ENCODE data around the gene ENPEP. TPM values are rescaled to one million over a fixed set of nuclear protein-coding genes. Genes with fewer than 3 reads are reported as not detected.

ENPEP gene
- total RNA-seq, 1 donor from 2014 or later = not detected

GRCh38 chr4:110602061-110602460, 126.1 kb downstream of the ENPEP start:
- Histone ChIP-seq H3K36me3 (ENCODE audit: control insufficient read depth, insufficient read depth, low read length) (no peaks in the 10 kb centered on the region), H3K27me3 (ENCODE audit: control insufficient read depth, insufficient read depth, low read length) (no peaks in the 10 kb centered on the region), H3K4me3 (ENCODE audit: low read depth, low read length) (no peak overlapping the region)
- TF ChIP-seq CTCF (IDR thresholded peaks at IDR 0.05; ENCODE audit: insufficient read depth, low read length, severe bottlenecking) = no peak
- FAIRE-seq (no peak), DNase-seq (ENCODE audit: low read depth) (no peak)

GRCh38 chr4:110605077-110605476, 129.1 kb downstream of the ENPEP start:
- Histone ChIP-seq H3K27me3 (ENCODE audit: control insufficient read depth, insufficient read depth, low read length) (peaks cover 4% of the 10 kb centered on the region), H3K4me3 (ENCODE audit: low read depth, low read length) (no peak overlapping the region), H3K36me3 (ENCODE audit: control insufficient read depth, insufficient read depth, low read length) (no peaks in the 10 kb centered on the region)
- no peak for FAIRE-seq
- DNase-seq (ENCODE audit: low read depth) = no peak
- TF ChIP-seq CTCF (IDR thresholded peaks at IDR 0.05; ENCODE audit: insufficient read depth, low read length, severe bottlenecking) = no peak

GRCh38 chr4:110609044-110609750, 133.2 kb downstream of the ENPEP start:
- DNase-seq (ENCODE audit: low read depth) = no peak

GRCh38 chr4:110610620-110610939, 134.6 kb downstream of the ENPEP start:
- peaks cover 44% of the 10 kb centered on the region for H3K27me3 ChIP-seq (ENCODE audit: control insufficient read depth, insufficient read depth, low read length)
- no peak for DNase-seq (ENCODE audit: low read depth)
- FAIRE-seq = no peak
- no peak overlapping the region for H3K4me3 ChIP-seq (ENCODE audit: low read depth, low read length)
- no peaks in the 10 kb centered on the region for H3K36me3 ChIP-seq (ENCODE audit: control insufficient read depth, insufficient read depth, low read length)
- no peak for TF ChIP-seq CTCF (IDR thresholded peaks at IDR 0.05; ENCODE audit: insufficient read depth, low read length, severe bottlenecking)

More at GRCh38 chr4:110609044-110609750, 133.2 kb downstream of the ENPEP start:
- FAIRE-seq = peak; percentile 47
- Histone ChIP-seq H3K36me3 (ENCODE audit: control insufficient read depth, insufficient read depth, low read length) (no peaks in the 10 kb centered on the region), H3K4me3 (ENCODE audit: low read depth, low read length) (no peak overlapping the region), H3K27me3 (ENCODE audit: control insufficient read depth, insufficient read depth, low read length) (peaks cover 34% of the 10 kb centered on the region)
- TF ChIP-seq CTCF (IDR thresholded peaks at IDR 0.05; ENCODE audit: insufficient read depth, low read length, severe bottlenecking) = no peak

- FAIRE-seq (no peak), DNase-seq (ENCODE audit: low read depth) (no peak)
- Histone ChIP-seq H3K4me3 (ENCODE audit: low read depth, low read length) (no peak overlapping the region), H3K36me3 (ENCODE audit: control insufficient read depth, insufficient read depth, low read length) (no peaks in the 10 kb centered on the region), H3K27me3 (ENCODE audit: control insufficient read depth, insufficient read depth, low read length) (peaks cover 50% of the 10 kb centered on the region)
- TF ChIP-seq CTCF (IDR thresholded peaks at IDR 0.05; ENCODE audit: insufficient read depth, low read length, severe bottlenecking) = no peak
Observed at GRCh38 chr4:110610940-110611831, 135.2 kb downstream of the ENPEP start.

Data from bronchial epithelial cell (primary cell).